Activated CD4-positive, alpha-beta T cell treated with anti-CD3 and anti-CD28 coated beads, Interleukin-2, Interleukin-4, amounts not matched to agents 100 ng/mL and 50 ng/mL, durations not matched to agents 16 hours and 8 hours (primary cell): Measurements from ENCODE around the gene CAMK2B.

ENCODE experiments used
- DNase-seq: peaks from one replicate; pipeline ENCODE4 v3.0.0-alpha.2; 2020; ENCODE audit warnings: low spot score

Gene CAMK2B

DNA sequence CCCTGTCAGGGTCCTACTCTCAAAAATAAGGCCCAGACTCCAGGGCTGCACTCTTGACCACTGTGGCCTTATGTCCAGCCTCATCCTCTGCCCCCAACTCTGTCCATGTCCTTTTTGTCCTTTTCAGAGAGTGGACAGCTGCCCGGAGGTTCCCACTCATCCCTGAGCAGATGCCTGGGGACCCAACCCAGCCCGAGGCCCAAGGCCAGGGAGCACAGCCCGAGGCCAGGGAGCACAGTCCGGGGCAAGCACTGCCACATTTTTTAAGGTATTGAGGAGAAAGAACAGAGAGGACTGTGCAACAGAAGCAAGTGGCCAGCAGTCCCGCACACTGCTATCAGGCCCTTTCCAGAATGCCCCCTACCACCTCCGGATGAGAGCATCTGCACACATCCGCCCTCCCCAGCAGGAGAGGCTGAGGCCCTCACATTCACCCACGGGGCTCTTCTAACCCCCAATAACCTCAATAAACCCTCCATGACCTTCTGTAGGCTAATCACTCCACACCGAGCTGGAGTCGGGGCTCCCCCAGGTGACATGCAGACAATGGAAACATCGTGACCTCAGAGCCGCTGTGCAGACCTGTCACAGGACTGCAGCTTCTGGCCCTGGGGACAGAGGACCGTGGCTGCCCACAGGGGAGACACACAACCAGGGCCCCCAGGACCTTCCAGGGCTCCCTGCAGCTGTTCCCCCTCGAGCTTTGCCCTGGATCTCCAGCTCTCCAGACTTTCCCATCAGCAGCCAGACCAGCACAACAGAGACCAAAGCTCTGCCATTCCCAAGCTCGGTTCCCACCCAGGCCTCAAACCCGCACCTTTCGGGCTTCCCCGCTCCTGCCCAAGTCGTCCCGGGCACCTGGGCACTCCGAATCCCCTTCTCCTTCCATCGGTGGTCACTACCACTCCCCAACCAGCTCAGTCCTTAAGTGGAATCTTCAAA lies 51.4 kb downstream of the CAMK2B start:
- DNase-seq: no peak

DNA sequence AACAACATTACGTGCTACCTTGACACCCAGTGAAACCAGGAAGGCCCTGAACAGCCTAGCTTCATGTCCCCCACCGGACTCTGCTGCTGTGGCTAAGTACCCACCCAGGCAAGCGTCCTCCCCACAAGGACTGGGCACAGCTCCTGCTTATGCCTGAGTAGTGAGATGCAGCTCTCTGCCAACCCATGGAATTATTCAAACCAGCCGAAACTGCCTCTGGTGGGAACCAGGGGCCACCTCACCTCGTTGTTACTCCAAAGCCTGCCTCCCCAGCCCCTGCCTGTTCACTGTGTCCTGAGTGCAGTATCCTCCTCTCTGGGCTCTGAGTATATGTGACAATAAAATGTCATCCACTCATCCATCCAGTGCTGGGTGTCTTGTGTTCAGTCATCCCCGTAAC lies 52.4 kb downstream of the CAMK2B start:
- DNase-seq: no peak

DNA sequence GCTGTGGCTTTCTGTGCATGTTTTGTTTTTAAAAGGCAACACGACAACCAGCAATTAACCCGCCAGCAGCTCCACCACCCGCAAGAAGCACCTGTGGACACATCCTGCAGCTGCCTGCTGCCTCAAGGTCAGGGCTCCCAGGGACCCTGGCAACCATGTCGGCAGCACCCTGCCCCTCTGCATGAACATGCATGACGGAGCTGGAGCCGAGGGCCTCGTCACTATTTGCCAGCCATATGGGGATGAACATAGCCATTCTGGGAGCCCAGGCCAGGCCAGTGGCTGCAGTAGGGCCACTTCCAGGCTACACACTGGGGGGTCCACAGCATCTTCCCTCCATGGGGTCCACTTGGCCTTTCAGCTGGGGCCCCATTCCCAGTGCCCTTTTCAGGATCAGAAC lies 52.9 kb downstream of the CAMK2B start:
- DNase-seq: no peak

DNA sequence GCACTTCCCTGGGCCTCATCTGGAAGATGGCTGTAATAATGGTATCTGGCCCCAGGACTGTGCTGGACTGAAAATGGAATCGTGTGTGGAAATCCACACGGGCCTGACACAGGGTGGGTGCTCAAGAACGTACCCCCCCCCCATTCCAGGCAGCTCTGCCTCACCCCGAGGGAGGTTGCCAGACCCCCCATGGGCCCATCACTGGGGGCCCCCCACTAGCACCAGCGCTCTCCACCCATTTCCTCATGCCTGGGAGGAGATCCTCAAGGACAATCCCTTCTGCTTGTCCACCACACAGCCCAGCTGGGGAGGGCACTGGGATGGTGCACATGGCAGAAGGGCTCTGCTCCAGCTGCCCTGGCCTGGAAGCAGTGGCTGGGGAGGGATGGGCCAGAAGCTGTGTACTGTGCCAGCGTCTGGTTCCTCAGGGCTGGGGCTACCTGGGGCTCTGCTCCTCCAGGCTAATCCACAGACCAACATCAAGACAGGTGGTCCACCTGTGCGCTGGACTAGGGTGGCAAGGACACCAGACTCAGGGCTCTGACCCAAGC lies 55.4 kb downstream of the CAMK2B start:
- DNase-seq: no peak

DNA sequence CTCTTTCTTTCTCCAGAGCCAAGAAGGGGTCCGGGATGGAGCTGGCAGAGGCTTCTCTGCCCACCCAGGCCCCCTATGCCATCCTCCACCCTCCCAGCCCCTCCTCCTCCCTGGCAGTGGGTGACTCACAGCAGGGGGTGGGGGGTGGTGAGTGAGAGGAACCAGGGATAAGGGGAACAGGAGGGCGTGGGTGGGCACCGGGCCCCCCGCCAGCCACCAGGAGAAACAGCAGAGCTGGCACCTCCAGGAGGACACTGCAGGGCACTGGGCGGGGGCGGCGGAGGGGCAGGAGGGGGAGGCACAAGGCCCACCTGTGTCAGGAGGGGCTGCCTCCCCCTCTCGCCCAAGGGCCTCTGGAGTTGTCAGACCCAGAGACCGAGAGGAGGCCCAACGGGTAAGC lies 56.0 kb downstream of the CAMK2B start:
- no peak for DNase-seq

DNA sequence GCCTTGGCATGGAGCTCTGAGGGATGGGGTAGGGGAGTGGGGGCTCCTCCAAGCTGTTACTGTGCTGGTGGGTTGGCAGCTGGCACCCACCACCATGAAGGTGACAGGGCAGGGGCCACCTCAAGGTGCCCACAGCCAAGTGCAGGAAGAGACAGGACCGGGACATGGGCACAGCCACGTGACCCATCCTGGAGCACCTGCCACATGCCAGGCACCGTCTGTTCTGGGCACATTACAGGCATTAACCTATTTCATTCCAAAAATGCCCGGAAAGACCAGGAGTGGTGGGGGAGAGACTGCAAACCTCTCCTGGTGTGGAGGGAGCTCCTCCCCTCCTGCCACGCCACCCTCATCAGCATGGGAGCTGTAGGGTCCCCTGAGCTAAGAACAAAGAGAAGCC lies 56.7 kb downstream of the CAMK2B start:
- no peak for DNase-seq

DNA sequence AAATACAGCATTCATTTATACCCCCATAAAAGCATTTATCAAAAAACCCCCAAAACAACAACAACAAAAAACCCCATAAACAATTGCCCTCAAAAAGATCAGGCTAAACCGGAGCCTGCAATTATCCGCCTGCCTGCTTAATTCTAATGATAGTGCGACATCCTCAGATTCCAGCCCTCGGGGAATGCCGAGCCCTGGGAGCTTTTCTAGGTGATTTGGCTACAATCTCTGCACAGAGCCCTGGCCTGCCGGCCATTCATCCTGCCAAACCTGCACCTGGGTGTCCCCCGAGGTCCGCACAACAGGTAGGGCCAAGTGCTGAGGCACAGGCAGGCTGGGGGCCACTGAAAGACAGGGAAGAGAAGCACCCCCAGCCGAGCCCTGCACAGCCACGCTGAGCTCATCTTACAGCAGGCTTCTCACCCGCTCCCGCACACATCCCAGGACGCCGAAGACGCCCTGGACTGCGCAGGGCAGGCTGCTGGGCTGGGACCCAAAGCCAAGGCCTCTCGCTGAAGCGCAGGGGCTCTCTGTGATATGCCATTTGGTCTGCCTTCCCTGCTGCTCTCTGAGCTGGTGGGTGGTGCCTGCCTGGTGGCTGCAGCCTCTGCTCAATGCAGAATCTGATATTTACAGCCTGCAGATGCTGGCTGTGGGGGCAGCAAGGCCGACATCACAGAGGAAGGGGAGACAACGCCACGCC lies 57.5 kb downstream of the CAMK2B start:
- no peak for DNase-seq

DNA sequence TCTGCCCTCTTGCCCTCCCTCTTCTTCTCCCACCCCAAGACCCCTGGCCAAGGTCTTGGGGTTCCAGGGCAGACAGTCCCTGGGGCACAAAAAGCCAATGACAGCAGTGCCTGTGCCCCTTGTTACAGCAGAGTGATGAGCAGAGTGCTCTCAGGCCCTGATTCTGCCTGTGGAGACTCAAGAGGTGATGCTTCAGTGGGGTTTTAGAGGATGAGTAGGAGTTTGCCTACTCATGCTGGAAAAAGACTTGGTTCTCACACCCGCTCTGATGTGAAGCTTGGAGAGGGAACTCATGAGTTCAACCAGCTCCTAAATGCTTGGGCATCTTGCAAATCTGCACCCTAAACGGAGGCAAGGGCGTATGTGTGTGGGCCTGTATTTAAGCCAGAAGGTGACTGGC lies 58.2 kb downstream of the CAMK2B start:
- DNase-seq: no peak

DNA sequence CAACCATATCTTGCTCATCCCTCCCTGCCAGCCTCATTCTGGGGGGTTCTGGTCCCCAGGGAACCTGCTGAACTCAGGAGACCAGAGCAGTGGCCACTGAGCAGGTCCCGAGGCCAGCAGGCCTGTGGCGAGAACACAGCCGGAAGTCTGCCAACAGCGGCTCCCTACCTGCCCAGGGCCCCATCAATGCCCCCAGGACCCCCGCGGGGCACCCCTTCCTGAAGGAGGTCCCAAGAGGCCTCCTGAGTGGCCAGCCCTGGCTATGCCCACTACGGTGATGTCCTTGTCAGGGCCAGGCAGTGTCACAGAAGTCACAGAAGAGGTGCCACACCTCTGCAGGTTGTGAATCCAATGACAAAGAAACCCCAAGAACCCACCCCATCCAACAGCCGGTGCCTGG lies 58.9 kb downstream of the CAMK2B start:
- DNase-seq: no peak

DNA sequence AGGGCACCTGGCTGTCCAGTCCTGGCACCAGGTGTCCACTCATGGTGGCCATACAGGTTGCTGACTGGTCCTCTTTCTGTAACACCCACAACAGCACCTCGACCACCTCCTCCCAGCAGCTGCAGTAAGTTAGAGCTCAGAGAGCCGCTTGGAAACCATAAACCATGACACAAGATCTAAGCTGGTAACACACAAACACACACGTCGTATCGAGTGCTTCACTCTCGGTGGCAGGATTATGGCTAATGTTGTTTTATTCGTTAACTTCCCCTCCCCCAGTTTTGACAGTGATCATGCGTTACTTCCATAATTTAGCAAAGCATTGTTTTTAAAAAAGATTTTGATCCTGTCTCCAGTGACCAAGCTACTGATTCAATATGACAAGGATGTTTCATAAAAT lies 59.7 kb downstream of the CAMK2B start:
- no peak for DNase-seq

DNA sequence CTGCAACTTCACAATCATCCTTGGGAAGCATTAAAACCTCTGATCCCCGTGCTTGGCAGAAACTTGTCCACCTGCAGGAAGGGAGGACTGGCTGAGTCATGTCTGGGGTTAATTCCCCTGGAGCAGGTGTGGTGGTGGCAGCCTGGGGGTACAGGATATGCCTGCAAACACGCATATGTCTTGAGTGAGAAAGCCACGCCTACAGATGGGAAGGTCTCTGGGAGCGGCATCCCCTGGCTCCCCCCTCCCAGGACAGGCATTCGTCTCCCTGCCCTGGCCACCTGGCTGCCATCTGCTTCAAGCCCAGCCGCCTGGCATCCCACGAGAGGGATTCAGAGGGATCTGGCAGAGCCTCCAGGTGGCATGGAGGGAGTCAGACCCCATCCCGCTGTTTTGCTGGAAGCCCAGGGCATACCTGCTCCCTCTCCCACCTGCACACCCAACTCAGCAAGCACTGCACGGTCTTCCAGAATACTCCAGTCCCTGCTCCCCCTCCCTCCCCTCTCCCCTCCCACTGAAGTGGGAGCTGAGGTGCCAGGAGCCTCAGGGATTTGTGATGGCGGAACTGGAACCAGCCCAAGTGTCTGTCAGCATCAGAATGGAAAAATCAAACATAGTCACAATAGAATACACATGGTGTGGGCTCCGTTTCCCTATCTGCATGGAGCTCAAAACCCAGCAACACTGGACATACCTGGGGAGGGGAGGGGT lies 61.0 kb downstream of the CAMK2B start:
- DNase-seq: no peak

DNA sequence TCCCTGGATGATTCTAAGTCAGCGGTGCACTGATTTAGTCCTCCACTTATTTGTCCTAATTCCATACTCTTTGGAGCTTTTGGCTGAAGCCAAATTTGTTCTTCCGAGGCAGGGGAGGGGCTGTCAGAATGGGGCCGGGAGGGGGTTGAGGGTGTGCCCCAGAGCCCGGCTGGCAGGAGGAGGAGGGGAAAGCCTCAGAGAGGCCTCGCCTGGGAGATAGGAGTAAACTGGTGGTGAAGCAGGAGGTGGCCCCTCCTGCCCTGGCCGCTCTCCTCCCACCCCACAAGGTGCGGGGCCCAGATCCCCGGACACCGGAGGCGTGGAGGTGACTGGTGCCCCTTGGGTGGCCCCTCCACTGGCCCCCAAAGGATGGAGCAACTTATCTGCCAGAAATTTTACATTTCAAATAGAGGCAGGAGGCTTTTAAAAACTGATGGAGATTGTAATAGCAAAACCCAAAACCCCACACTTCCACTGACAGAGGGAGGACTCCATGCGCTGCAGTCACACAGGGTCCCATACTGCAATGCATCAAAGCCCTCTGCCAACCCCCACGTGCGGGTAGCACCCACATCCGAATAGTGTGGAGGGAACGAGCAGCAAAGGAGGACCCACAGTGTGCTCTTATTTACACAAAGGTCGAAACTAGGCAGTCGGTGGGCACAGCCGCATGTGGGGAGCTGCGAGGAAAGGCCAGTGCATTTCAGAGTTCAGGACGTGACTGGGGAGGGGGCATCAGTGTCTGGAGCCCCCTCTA lies 61.9 kb downstream of the CAMK2B start:
- DNase-seq: no peak

DNA sequence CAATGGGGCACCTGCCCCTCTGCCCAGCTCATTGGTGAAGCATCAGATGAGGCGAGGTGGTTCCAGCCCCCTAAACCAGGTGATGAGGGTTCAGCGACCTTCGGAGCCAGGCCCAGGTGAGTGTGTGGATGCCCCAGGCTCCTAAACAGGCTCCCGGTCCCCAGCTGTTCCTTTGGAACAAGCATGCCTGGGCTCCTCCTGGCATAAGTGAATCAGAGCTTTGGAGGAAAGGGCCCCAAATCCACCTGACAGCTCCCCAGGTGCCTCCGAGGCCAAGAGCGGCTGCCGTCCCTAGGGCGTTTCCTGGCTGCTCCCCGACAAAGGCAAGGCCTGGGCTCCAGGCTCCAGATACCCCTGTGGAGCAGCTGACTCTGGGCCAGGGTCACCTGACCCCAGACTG lies 63.4 kb downstream of the CAMK2B start:
- no peak for DNase-seq

DNA sequence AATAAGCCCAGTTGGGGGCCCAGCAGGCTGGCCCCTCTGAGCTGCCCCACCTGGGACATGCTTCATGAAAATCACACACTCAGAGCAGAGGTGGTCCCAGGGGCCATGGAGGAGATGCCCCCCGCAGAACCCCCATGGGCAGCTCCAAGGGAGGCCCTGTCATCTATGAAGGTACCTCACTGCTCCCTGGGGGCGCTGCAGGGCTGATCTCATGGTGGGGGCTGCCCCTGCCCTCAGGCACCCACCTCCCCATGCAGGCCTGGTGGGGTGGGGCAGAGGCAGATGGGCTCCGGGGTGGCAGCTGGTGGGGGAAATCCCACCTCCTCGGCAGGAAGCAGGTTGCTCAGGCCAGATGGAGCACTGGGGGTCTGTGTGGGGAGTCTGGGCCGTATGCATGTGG lies 64.2 kb downstream of the CAMK2B start:
- DNase-seq: no peak

DNA sequence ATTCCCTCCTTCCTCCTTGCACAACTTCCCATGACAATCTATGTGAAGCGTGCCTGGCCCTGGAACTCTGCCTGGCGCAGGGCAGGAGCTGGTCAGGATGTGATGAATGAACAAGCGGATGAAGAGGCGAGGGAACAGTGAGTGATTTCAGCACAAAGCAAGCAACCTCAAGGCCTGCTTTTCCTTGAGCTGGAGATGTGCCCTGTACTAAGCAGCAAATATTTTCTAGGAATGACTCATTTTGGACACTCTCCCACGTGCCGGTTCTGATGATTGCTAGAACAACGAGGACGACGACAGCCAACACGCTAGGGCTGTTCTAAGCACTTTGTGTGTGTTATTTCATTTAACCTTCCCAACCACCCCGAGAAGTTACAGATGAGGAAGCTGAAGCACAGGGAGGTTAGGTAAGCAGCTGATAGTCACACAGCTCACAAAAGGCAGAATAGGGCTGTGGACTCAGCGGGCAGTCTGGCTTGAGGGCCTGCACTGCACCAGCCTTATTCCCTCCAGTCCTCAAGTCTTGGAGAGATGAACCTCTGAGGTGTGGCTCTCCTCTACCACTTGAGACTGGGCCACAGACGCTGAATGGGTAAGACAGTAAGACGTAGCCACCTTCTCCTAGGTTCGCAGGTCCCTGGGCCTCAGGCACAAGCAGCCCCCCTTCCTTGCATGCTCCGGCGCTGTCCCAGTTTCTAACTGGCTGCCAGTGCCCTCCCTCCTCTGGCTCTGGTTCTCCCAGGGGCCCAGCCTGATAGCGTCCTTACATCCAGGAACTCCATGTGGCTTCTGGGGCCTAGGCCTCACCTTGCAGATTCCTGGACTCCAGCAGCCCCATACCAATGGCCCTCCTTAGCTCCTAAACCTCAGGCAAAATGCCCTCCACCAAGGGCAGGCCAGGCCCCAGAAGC lies 65.6 kb downstream of the CAMK2B start:
- DNase-seq: peak; percentile 55

DNA sequence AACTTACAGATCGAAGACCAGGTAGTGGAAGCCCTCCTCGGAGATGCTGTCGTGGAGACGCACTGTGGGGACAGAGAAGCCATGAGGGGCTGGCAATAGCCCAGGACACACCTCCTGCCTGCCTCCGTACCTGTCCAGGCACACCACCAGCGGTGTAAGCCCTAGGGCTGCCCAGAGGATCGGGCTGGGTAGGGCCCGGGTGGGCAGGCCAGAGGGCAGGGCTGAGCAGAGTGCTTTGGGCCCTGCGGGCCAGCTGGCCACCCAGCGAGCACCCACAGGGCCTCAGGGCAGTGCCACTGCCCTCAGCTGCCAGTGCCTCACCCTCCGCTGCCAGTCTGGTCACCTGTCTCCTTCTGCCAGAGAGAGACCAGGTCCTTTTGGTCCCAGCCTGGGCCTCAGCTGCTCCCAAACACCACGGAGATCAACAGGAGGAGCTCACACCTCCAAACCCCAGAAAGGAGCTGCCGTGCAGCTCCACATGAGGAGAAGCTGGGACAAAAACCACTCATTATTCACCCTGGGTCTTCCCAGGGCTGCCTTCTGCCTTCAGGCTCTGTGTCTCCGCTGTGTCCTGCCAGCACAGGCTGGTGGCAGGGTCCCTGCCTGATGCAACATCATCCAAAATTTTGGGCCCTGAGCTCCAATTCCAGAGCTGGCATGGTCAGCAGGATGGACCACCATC lies 66.4 kb downstream of the CAMK2B start:
- DNase-seq: no peak

DNA sequence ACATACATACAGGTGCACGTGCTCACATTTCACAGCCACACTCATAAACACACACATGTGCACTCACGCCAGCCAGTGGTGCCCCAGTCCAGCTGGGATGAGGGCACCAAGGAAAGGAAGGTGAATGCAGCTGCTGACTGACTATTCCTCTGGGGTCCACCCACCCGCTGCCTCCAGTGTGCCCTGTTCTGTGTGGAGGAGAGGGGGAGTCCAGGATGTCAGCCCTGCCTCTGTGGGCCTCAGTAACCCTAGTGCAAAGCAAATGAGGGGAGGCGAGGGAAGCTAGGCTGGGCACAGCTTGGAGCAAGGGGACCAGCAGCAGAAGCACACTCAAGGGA lies 67.0 kb downstream of the CAMK2B start:
- DNase-seq: no peak

DNA sequence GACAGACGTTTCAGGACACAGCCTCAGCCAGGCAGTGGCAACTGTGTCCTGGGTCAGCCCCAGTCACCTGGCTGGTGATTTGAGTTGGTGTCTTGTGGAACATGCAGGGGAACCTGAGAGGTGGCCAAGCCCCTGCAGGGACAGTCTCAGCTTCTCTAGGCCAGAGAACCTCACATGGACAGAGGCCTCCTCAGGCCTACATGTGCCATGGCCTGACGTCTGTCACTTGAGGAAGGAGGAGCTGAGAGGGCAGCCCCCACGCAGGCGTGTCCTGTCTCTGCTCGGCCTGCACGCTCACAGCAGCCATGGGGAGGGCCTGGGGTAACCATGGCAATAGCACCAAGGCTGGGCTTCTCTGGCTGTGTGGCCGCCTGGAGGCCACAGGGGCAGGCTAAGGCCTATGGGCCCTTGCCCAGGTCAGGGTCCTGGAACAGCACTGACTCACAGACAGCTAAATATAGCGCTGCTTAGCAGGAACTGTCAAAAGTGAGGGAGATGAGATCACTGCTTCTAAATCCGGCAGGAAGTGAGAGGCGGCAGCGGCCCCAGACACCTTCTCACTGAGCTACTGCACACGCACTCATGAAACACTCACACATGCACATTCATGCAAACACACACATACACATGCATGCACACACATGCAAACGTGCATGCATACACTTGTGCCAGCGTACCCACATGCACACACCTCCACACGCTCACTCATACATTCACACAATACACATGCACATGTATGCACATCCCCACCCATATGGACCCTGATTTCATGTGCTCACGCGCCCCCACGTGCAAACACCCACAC lies 67.6 kb downstream of the CAMK2B start:
- peak; percentile 90 for DNase-seq

DNA sequence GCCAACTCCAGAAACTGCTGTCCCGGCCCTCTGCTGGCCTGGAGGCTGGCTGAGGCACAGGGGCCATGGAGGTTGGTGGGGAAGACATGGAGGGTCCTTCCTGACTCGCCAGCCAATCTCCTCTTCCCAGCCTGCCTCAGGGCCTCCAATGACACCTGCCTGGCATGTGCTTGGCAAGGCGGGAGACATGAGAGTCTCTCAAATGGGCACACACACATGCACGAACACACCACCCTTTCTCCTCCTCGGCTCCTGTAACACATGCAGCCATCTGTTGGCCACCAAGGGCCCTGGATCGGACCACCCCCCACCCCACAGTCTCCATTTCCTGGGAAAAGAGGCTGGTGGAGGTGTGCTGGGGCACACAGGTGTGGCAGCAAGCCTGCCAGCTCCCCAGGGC lies 68.2 kb downstream of the CAMK2B start:
- no peak for DNase-seq
